RCC 7860 (cell line): ENCODE data around the gene PGA4.
"Not testable (repeated sequence)": the region's sequence is repeated elsewhere in the genome, so short reads cannot be mapped to it uniquely, and the experiment has no call there.

Experiments used
- DNase-seq: peaks from one replicate; pipeline ENCODE4 v3.0.0-alpha.2; 2015; ENCODE audit warnings: low spot score
- FAIRE-seq: peaks from 2 replicates; lab custom pipeline; 2012; peaks lifted over from hg19 to GRCh38; lab: Jason Lieb, UNC

The PGA4 gene

DNA sequence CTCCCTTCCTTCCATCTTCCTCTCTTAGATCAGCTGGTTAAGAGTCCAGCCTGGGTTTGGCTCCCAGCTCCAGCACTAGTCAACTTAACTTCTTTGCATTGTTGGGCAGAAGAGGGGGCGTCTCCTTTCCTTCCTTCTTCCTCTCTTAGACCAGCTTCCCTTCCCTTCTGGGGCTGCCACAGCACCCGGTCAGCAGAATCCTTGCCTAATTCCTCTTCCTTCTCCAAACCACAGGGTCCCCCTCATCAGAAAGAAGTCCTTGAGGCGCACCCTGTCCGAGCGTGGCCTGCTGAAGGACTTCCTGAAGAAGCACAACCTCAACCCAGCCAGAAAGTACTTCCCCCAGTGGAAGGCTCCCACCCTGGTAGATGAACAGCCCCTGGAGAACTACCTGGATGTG lies 18.3 kb upstream of the PGA4 start:
- DNase-seq, FAIRE-seq: not testable (repeated sequence)

DNA sequence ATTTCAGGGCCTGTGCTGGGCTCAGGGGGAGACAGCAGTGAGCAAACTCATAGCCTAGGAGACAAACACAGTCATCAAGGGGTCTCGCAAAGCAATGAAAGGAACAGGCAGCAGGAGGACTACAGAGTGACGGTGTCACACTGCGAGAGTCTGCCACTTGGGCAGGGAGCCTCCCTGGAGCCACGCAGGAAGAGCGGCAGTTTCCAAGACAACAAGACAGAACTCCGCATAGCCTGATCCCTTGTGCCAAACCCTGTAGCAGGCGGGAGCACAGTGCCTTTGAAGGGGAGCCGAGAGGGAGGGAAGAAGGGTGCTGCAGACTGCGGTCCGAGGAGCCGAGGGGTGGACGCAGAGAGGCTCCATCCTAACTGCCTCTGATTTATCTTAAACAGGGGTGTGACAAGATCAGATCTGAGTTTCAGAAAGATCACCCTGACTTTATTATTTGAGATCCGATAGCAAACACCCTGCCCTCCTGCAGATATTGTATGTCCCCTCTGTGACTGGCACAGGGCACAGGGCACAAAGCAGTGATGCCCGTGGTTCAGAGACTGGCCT lies 17.6 kb upstream of the PGA4 start:
- not testable (repeated sequence) for DNase-seq, FAIRE-seq

DNA sequence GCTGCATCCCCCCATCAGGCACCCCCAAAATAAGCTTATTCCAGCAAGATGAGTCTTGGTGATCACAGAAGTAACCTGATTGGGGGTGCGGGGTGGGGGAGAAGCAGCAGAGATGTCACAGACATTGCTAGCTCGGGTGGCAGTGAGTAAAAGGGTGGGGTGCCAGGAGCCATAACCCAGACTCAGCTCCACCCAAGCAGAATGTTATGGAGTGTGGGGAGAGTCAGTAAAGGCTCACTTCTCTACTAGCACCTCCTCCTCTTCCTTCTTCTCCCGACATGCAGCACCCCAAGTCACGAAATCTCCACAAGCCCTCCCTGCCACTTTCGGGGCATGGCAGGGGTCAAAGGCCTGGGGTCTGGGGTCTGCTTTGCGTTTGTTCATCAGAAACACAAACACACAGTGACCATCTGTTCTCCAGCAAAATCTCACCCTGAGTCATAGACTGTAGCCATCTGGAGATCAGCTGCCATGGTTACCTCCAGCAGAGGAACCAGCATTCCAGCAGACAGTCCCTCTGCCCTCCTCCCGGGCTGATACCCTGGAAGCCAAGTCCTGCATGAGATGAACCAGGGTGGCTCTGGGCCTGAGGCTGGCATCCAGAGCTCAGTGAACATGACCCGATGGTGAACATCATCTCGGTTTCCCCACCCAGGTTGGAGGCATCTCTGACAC lies 14.4 kb upstream of the PGA4 start:
- not testable (repeated sequence) for DNase-seq, FAIRE-seq

DNA sequence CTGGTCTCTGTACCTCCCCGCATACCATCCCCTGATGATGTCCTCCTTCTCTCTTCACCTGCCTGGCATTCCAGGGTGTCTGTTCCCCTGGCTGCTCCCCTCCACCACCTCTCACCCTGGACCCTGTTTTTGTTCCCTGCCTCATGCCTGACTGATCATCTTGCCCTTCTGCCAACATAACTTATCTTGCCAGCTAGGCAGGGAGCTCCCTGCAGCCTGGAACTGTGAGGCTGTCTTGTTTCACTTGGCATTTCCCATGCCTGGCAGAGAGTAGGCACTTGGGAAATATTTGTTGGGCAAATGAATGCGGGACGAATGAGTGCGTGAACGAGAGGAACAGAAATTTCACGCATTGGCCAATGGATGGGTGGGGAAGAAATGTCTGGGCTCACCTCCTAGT lies 11.5 kb upstream of the PGA4 start:
- not testable (repeated sequence) for FAIRE-seq, DNase-seq

DNA sequence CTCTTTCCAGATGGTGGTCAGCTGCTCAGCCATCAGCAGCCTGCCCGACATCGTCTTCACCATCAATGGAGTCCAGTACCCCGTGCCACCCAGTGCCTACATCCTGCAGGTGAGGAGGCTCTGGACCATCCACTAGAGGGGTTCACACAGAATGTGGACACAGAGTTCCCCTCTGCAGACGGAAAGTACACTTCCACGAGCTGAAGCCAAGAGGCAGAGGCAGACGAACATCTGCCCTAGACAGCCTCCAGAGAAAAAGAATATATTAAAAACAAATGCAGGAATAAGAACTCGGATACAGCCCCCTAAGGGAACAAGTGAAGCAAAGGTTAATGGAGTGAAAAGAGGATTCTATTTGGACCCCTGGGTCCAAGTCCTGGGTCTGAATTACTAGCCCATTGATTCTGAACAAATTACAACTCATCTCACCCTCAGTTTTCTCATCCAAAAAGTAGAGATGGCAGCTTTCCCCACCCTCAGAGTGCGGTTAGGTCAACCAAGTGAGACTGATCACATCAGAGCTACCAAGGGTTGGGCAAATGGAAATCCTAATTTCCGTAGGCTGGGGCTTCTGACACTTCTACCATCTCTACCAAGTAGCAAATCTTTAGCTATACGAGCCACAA lies 10.7 kb upstream of the PGA4 start:
- not testable (repeated sequence) for FAIRE-seq, DNase-seq

DNA sequence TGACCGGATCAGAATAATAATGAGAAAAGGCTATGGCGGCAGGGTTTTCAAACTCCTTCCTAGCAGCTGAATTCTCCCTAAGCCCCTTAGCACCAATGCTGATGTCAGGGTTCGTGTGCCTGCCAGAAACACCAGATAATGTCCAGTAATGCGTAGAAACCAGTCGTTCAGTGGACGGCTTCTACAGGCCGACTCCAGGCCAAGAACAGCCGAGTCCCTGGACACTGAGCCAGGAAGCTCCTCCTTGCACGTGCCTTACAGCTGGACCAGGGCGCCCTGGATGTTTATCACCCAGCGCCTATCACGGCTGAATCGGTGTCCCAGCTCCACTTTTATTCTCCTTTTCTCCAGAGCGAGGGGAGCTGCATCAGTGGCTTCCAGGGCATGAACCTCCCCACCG lies 9.9 kb upstream of the PGA4 start:
- not testable (repeated sequence) for DNase-seq, FAIRE-seq

DNA sequence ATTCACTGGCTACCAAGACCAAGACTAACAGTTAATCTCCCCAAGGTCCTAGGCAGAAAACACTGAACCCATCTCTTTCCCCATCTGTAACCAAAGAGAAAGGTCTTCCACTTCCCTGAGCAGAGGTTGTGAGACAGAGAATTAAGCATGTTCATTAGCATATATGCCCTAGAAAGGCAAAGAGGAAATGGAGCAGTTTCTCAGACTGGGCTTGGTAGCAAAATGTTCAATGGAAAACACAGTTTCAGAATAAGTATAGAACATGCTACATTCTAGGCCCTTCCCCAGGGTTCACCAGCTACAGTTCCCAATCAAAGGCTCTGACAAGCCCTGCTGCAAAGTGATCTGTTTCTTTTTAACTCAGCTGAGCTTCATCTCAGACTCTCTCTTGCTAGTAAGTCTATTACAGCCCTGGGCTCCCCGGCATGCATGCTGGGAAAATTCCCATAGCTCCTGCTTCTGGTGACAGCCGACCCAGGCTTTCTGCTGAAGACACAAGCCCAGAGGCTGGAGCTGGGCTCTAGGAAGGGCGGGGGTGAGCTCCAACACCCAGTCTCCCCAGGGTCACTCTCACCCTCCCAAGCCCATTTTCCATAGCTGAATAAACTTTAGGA lies 8.3 kb upstream of the PGA4 start:
- FAIRE-seq, DNase-seq: not testable (repeated sequence)

DNA sequence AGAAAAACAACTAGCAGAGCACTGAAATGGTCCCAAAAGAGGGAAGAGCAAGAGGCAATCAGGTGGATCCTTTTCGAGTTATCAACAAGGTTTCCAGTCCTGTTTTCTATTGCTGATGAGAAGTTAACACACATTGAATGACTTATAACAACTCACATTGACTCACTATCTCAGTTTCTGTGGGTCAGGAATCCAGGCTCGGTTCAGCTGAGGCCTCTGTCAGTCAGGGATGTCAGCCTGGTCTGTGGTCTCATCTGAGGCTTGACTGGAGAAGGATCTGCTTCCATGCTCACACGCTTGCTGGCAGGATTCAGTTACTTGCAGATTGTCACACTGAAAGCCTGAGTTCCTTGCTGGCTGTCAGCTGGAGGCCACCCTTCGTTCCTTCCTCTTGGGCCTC lies 3.8 kb upstream of the PGA4 start:
- DNase-seq, FAIRE-seq: not testable (repeated sequence)

DNA sequence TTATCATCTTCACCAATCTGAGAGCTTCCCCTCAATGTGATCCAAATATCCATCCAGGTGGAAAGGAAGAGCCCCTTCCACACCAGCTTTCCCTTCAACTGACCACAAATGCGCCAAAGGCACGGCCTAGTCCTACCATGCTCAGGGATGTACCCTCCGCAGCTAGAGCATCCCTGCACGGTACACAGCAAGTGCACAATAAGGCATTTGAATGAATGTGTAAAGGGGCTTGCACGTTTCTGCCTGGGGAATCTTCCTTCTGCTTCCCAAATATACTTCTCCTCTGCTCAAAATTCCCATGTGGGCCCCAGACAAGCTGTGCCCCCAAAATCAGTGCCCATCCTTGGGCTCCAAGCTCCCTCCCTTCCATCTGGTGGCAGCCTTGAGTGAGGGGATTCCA lies 3.1 kb upstream of the PGA4 start:
- DNase-seq, FAIRE-seq: not testable (repeated sequence)

DNA sequence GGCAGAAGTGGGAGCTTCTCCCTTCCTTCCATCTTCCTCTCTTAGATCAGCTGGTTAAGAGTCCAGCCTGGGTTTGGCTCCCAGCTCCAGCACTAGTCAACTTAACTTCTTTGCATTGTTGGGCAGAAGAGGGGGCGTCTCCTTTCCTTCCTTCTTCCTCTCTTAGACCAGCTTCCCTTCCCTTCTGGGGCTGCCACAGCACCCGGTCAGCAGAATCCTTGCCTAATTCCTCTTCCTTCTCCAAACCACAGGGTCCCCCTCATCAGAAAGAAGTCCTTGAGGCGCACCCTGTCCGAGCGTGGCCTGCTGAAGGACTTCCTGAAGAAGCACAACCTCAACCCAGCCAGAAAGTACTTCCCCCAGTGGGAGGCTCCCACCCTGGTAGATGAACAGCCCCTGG lies 545 bp downstream of the PGA4 start:
- not testable (repeated sequence) for FAIRE-seq, DNase-seq

DNA sequence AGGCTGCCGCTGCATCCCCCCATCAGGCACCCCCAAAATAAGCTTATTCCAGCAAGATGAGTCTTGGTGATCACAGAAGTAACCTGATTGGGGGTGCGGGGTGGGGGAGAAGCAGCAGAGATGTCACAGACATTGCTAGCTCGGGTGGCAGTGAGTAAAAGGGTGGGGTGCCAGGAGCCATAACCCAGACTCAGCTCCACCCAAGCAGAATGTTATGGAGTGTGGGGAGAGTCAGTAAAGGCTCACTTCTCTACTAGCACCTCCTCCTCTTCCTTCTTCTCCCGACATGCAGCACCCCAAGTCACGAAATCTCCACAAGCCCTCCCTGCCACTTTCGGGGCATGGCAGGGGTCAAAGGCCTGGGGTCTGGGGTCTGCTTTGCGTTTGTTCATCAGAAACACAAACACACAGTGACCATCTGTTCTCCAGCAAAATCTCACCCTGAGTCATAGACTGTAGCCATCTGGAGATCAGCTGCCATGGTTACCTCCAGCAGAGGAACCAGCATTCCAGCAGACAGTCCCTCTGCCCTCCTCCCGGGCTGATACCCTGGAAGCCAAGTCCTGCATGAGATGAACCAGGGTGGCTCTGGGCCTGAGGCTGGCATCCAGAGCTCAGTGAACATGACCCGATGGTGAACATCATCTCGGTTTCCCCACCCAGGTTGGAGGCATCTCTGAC lies 4.5 kb downstream of the PGA4 start:
- FAIRE-seq, result not testable (repeated sequence)

DNA sequence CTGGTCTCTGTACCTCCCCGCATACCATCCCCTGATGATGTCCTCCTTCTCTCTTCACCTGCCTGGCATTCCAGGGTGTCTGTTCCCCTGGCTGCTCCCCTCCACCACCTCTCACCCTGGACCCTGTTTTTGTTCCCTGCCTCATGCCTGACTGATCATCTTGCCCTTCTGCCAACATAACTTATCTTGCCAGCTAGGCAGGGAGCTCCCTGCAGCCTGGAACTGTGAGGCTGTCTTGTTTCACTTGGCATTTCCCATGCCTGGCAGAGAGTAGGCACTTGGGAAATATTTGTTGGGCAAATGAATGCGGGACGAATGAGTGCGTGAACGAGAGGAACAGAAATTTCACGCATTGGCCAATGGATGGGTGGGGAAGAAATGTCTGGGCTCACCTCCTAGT lies 7.3 kb downstream of the PGA4 start:
- not testable (repeated sequence) for FAIRE-seq

More for the DNA sequence above, 4.5 kb downstream of the PGA4 start:
- DNase-seq, result not testable (repeated sequence)

DNA sequence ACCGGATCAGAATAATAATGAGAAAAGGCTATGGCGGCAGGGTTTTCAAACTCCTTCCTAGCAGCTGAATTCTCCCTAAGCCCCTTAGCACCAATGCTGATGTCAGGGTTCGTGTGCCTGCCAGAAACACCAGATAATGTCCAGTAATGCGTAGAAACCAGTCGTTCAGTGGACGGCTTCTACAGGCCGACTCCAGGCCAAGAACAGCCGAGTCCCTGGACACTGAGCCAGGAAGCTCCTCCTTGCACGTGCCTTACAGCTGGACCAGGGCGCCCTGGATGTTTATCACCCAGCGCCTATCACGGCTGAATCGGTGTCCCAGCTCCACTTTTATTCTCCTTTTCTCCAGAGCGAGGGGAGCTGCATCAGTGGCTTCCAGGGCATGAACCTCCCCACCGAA lies 8.9 kb downstream of the PGA4 start:
- DNase-seq, FAIRE-seq: not testable (repeated sequence)

More for the DNA sequence above, 7.3 kb downstream of the PGA4 start:
- not testable (repeated sequence) for DNase-seq

DNA sequence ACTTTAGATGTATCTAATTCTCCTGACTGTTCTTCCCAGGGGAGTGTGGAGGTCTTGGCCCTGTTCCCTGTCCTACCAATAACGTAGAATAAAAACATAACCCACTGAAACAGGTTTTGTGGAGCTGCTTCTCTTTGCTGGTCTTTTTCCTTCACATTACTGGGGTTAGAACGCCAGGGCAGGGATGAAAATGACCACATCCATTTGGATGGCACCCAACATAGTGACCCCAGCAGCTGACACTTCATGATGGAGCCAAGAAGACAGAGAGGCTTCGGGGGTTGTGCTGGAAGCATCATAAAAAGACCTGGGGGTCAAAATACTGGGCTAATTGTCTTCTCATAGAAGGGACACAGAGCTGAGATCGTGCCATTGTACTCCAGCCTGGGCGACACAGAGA lies 9.4 kb downstream of the PGA4 start:
- DNase-seq, FAIRE-seq: not testable (repeated sequence)

DNA sequence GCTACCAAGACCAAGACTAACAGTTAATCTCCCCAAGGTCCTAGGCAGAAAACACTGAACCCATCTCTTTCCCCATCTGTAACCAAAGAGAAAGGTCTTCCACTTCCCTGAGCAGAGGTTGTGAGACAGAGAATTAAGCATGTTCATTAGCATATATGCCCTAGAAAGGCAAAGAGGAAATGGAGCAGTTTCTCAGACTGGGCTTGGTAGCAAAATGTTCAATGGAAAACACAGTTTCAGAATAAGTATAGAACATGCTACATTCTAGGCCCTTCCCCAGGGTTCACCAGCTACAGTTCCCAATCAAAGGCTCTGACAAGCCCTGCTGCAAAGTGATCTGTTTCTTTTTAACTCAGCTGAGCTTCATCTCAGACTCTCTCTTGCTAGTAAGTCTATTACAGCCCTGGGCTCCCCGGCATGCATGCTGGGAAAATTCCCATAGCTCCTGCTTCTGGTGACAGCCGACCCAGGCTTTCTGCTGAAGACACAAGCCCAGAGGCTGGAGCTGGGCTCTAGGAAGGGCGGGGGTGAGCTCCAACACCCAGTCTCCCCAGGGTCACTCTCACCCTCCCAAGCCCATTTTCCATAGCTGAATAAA lies 10.5 kb downstream of the PGA4 start:
- not testable (repeated sequence) for DNase-seq, FAIRE-seq

DNA sequence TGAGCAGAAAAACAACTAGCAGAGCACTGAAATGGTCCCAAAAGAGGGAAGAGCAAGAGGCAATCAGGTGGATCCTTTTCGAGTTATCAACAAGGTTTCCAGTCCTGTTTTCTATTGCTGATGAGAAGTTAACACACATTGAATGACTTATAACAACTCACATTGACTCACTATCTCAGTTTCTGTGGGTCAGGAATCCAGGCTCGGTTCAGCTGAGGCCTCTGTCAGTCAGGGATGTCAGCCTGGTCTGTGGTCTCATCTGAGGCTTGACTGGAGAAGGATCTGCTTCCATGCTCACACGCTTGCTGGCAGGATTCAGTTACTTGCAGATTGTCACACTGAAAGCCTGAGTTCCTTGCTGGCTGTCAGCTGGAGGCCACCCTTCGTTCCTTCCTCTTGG lies 15.0 kb downstream of the PGA4 start:
- not testable (repeated sequence) for DNase-seq, FAIRE-seq

DNA sequence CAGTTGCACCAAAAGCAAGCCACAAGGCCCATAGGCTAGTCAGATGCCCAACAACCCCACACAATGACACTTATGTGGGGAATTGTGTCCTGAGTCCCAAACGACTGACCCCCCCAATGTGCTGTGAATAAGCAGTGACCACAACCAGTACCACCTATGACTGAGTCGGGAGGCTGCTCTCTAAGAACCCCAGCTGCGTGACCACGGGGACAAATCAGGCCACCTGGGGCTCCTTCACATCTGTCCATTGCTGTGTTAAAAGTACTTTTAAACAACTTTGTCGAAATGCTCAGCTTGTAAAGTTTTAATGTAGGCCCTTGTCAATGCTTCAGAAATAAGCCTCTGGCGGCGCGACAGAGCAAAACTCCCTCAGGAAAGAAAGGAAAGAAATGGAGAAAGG lies 18.1 kb downstream of the PGA4 start:
- not testable (repeated sequence) for FAIRE-seq, DNase-seq

DNA sequence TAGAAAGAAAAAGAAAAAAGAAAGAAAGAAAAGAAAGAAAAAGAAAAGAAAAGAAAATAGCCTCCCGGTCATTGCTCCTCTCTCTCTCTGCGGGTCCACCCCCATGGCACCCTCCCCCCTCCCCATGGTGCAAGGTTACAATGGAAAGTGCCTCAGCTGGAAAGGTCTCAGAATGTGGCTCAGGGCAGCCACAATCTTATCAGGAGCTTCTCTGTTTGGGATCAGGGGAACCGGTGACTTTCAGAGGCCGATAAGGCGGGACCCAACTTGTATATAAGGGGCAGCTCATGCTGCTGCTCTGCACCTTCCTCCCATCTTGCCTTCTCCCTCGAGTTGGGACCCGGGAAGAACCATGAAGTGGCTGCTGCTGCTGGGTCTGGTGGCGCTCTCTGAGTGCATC lies 18.7 kb downstream of the PGA4 start, which contains the start of gene PGA5:
PGA5 (plus strand) TSS at position 301 of the 400 bp plus-strand sequence; CDS start at position 353, 52 bp downstream.
- not testable (repeated sequence) for DNase-seq, FAIRE-seq

DNA sequence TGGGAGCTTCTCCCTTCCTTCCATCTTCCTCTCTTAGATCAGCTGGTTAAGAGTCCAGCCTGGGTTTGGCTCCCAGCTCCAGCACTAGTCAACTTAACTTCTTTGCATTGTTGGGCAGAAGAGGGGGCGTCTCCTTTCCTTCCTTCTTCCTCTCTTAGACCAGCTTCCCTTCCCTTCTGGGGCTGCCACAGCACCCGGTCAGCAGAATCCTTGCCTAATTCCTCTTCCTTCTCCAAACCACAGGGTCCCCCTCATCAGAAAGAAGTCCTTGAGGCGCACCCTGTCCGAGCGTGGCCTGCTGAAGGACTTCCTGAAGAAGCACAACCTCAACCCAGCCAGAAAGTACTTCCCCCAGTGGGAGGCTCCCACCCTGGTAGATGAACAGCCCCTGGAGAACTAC lies 19.4 kb downstream of the PGA4 start:
- not testable (repeated sequence) for FAIRE-seq, DNase-seq
